Raji (cell line): ENCODE measurements around the gene OR2G2.

Source experiments
- POLR2A ChIP-seq: IDR thresholded peaks from 2 replicates; pipeline ENCODE4 v1.6.1; 2011; ENCODE audit warnings: low read depth, low read length, control low read depth; ENCODE audit not compliant: insufficient read depth

The OR2G2 gene, protein sequence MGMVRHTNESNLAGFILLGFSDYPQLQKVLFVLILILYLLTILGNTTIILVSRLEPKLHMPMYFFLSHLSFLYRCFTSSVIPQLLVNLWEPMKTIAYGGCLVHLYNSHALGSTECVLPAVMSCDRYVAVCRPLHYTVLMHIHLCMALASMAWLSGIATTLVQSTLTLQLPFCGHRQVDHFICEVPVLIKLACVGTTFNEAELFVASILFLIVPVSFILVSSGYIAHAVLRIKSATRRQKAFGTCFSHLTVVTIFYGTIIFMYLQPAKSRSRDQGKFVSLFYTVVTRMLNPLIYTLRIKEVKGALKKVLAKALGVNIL

GRCh38 chr1:247588060-247588459, at the start of gene OR2G2:
Gene OR2G2 (plus strand): TSS chr1:247588360. CDS start chr1:247588360, 0 bp downstream.
- no peak for TF ChIP-seq POLR2A

DNA sequence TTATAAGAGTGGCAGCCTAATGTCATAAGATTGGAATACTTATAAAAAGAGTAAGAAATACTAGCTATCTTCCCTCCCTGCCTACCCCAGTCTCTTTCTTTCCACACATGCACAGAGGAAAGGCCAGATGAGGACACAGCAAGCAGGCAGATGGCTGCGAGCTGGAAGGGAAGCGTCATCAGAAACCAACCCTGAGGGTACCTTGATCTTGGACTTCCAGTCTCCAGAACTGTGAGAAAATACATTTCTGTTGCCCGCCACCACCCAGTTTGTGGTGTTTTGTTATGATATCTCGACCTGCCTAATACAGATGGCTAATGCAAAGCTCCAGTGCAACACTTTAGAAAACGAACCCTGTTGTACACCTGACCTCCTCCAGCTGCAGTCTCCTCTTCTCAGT, 49.6 kb upstream of the OR2G2 start:
- no peak for TF ChIP-seq POLR2A

GRCh38 chr1:247539215-247539614, 48.9 kb upstream of the OR2G2 start:
- TF ChIP-seq POLR2A, result no peak

- no peak for TF ChIP-seq POLR2A
Observed at GRCh38 chr1:247540581-247540980, 47.6 kb upstream of the OR2G2 start.

DNA sequence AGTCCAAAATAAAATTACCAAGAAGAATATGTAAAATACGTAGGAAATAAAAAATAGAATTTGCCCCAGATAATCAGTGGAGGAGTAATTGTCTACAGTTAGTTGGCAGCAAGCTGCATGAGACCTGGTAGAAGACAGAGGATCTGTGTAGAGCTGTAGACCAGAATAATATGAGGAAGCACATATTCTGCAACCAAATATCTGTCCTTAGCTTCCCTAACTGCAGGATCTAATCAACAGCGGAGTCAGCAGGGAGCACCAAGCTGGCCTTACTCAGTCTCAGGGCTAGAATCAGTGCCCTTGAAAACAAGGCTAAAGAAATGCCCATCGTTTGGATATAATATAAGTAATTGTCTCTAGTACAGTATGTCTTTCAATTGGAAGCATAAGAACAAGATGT, 45.3 kb upstream of the OR2G2 start:
- no peak for TF ChIP-seq POLR2A

- TF ChIP-seq POLR2A, result no peak
Observed at GRCh38 chr1:247548092-247548491, 40.1 kb upstream of the OR2G2 start.

DNA sequence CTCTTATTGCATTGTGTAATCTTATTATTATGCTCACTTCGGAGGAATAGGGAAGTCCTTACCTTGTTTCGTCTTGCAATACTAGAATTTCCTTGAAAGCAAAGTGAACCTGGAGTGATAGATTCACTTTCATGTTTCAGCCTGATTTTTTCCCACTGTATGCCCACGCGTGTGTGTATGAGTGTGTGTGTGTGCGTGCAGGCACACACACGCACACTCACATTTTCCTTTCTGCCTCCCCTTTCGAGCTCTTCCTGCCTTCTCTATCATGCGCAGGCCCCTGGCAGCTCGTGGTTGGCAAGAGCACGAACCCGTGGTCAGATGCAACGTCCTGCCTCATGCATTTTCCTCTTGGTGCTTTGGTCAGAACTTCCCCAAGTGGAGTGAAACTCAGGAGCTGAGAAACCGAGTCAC, 39.4 kb upstream of the OR2G2 start, which contains the start of gene GCSAML:
Gene GCSAML (plus strand): TSS at position 366 of the 414 bp plus-strand sequence. CDS start 58 bp downstream, outside the sequence.
- TF ChIP-seq POLR2A, result no peak

GRCh38 chr1:247551721-247552120, 36.4 kb upstream of the OR2G2 start:
- no peak for TF ChIP-seq POLR2A

DNA sequence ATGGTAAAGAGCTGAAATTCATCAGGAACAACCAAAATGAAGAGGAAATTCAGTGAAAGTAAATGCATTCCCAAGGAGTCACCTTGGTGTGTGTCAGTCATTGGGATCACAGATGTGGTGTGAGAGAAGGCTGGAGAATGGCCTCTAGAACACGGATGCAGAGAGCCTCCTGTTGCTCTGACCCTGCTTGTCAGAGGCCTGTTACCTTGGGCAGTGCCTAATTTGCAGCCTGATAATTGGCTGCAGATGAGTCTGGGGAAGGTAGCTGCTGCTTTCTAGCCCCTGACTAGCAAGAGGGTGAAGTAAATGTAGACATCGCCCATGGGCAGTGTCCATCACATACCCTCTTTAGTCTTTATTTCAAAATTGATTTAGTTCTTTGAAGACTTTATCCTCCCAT, 35.9 kb upstream of the OR2G2 start:
- TF ChIP-seq POLR2A, result no peak

DNA sequence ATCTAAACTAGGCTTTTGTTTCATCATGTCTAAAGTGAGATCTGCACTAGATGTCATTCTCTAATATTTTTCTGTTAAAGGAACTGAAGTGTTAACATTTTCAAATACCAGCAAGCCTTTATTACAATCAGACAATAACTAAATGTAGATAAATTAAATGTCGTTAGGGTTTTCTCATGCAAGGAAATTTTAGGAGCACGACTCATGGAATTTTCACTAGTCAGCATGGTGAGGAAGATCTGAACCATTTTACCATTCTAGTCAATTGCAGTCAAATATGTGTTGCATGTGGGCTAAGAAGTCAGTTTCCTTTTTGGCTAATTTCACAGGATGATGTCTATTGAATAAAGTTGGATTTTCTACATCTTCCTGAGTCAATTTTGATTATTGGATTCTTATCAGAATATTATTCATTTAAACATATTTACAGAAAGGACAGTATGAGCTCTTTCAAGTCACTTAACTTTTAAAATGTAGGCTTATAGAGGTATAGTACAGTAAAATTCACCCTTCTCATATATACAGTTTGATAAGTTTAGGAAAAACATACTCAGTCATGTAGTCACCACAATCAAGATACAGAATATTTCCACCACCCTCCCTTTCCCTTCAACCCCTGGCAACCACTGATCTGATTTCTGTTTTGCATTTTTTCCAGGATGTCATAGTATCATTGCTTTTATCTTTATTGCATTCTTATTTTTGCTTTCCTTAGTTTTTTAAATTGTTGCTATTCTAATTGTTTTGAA, 30.1 kb upstream of the OR2G2 start:
- no peak for TF ChIP-seq POLR2A

DNA sequence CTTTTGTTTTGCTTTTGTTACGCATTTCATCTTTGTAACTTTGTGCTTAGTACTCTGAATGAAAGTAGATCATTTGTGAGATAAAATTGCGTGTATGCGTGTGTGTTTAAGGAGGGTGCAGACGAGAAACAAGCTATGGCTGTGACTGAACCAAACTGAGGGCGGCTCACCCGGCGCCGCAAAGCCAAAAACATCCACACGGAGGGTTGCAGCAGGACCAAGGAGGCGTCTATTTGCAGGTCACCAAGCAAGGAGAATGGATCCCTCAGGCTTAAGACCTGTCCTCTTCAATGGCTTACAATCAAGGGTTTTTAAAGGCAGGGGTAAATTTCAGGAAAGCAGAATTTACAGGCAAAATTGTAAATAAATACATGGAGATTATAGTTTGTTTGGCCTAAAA, 26.4 kb upstream of the OR2G2 start:
- TF ChIP-seq POLR2A, result no peak

- TF ChIP-seq POLR2A, result no peak
Observed at GRCh38 chr1:247562198-247562597, 26.0 kb upstream of the OR2G2 start.

GRCh38 chr1:247574236-247574635, 13.9 kb upstream of the OR2G2 start:
- TF ChIP-seq POLR2A, result no peak

DNA sequence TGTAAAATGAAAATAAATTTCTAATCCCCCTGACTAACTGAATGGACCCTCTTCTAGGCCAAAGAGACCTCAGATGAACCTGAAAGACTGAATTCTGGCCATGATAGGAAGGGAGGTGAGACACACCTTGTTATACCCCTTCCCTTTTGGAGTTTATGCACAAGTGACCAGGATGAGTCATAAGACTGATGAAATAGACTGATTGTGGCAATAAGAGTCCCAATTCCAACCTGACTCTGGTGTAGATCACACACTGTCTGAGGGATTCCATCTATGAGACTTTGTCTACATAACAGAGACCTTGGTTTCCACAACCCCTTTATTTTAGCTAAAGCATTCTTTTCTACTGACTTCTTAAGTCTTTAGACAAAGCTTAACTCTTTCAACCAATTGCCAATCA, 13.5 kb upstream of the OR2G2 start:
- TF ChIP-seq POLR2A, result no peak

GRCh38 chr1:247576514-247576913, 11.6 kb upstream of the OR2G2 start:
- no peak for TF ChIP-seq POLR2A

- TF ChIP-seq POLR2A, result no peak
Observed at GRCh38 chr1:247578946-247579460, 9.2 kb upstream of the OR2G2 start.

DNA sequence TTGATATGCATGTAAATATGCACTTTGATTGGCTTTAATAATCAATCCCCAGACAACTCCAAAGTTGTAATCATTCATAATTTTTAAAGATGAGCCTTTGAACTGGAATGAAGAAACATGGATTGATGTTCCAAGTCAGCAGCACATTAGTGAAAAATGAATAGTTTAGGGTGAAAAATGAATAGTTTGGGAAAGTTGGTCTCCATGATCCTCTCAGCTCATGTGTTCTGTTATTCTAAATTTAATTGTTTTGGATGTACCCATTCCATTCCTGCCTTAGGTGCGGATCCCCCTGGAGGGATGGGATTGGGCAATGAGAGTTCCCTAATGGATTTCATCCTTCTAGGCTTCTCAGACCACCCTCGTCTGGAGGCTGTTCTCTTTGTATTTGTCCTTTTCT, 17.1 kb downstream of the OR2G2 start, which contains the start of gene OR2G3:
Gene OR2G3 (plus strand): TSS at position 301 of the 400 bp plus-strand sequence. CDS start 0 bp downstream, at position 301.
- no peak for TF ChIP-seq POLR2A

GRCh38 chr1:247613405-247613804, 25.2 kb downstream of the OR2G2 start:
- TF ChIP-seq POLR2A, result no peak
